ENCODE data around the gene LPAR5. TPM values are rescaled to one million over a fixed set of nuclear protein-coding genes. Genes with fewer than 3 reads are reported as not detected.
A peak's percentile ranks its signal among the peaks of the same experiment; 100 is the strongest.
"Not testable (repeated sequence)": the region's sequence is repeated elsewhere in the genome, so short reads cannot be mapped to it uniquely, and the experiment has no call there.

The LPAR5 gene
- total and polyA plus RNA-seq, 2 donors, result 2.4 to 3.2 TPM

GRCh38 chr12:6605421-6606330, 30.1 kb downstream of the LPAR5 start:
- Histone ChIP-seq H3K27me3 (ENCODE audit: control insufficient read depth in 2 of 2, insufficient read depth in 1 of 2, low read length in 1 of 2) (no peaks in the 10 kb centered on the region), H3K4me1 (ENCODE audit: control insufficient read depth in 2 of 2, insufficient read depth in 2 of 2, low read length in 2 of 2) (peaks cover 26 to 64% of the 10 kb centered on the region in 2 donors), H3K4me3 (ENCODE audit: low read length in 2 of 2) (peak overlapping the region; percentile 72 to 90), H3K36me3 (ENCODE audit: control insufficient read depth in 2 of 2, insufficient read depth in 2 of 2, low read length in 1 of 2) (peaks cover 24 to 36% of the 10 kb centered on the region in 2 donors), H3K27ac (ENCODE audit: low read depth in 1 of 2, low read length in 1 of 2) (peak overlapping the region; percentile 98), H3K9me3 (ENCODE audit: control insufficient read depth in 2 of 2, insufficient read depth in 1 of 2, low read length in 1 of 2) (peaks cover 0 to 4% of the 10 kb centered on the region in 2 donors)
- WGBS, result 1% methylated on average over 18 of the region's 18 CpGs
- peak in 1 of 9 donors; percentile 38 for DNase-seq (ENCODE audit: low read depth in 6 of 9, low spot score in 9 of 9)

DNA sequence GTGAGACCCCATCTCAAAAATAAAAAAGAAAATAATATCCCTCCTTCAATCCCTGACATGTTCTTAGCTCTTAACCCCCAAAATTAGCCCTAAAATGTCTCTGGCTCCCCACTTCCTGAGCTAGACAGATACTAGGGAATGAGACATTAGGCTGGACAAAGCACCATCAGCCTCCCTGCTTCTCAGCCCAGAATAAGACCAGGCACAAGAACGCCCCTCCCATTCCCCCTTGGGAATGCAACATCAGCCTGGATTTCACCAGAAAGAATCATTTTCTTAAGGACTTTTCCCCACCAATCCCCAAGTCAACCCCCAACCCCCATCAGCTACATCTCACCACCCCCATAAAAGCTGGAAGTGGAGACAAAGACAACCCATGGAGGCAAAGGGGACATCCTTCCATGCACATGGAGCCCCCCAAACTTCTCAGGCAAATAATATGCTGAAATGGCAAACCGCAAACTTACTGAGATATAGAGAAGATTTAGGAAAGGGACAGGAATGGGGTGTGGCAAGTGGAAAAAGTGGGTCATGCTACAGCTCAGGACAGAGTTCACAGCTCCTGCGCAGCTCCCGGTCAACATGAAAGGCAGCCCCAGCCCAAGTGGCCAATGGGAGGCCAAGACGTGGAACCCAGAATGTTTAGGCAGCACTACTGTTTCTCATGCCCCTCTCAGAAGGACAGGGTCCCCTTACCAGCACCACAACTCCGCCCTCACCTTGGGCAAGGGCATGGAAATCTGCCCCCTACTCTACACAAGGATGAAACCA, 31.3 kb downstream of the LPAR5 start:
- Histone ChIP-seq H3K27me3 (ENCODE audit: control insufficient read depth in 2 of 2, insufficient read depth in 1 of 2, low read length in 1 of 2) (no peaks in the 10 kb centered on the region), H3K4me3 (ENCODE audit: low read length in 2 of 2) (peak overlapping the region; percentile 72 to 90), H3K4me1 (ENCODE audit: control insufficient read depth in 2 of 2, insufficient read depth in 2 of 2, low read length in 2 of 2) (peaks cover 24 to 62% of the 10 kb centered on the region in 2 donors), H3K27ac (ENCODE audit: low read depth in 1 of 2, low read length in 1 of 2) (peak overlapping the region; percentile 34 to 81), H3K36me3 (ENCODE audit: control insufficient read depth in 2 of 2, insufficient read depth in 2 of 2, low read length in 1 of 2) (peaks cover 37 to 48% of the 10 kb centered on the region in 2 donors), H3K9me3 (ENCODE audit: control insufficient read depth in 2 of 2, insufficient read depth in 1 of 2, low read length in 1 of 2) (peaks cover 0 to 4% of the 10 kb centered on the region in 2 donors)
- WGBS, result 86% methylated on average over 6 of the region's 6 CpGs
- DNase-seq (ENCODE audit: low read depth in 6 of 9, low spot score in 9 of 9), result no peak

DNA sequence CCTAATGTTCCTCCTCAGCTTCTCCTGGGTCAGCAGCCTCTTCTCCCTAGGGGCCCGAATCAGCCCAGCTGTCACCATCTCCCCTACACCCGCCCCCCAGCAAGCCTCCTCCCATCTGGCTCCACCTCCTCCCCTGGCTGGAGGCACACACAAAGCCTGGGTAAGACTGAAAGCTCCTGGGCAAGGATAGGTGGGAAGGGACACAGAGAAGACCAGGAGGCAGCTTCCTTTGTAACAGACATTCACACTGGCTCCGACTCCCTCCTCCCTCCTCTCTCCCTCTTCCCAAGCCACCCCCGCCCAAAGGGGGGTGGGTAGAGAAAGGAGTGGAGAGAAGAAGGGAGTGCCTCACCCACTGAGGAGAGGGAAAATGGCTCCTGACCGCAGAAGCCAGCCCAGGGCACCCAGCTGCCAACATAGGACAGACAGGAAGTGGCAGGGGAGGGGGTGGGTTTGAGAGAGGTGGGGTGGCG, 32.6 kb downstream of the LPAR5 start:
- no peaks in the 10 kb centered on the region for H3K27me3 ChIP-seq (ENCODE audit: control insufficient read depth in 2 of 2, insufficient read depth in 1 of 2, low read length in 1 of 2)
- DNase-seq (ENCODE audit: low read depth in 6 of 9, low spot score in 9 of 9), result peak in 3 of 9 donors; percentile 58 to 84 (median 64)
- 1% methylated on average over 6 of the region's 6 CpGs for WGBS

GRCh38 chr12:6602526-6602925, 33.2 kb downstream of the LPAR5 start:
- Histone ChIP-seq H3K9me3 (ENCODE audit: control insufficient read depth in 2 of 2, insufficient read depth in 1 of 2, low read length in 1 of 2) (peaks cover 0 to 4% of the 10 kb centered on the region in 2 donors), H3K27me3 (ENCODE audit: control insufficient read depth in 2 of 2, insufficient read depth in 1 of 2, low read length in 1 of 2) (no peaks in the 10 kb centered on the region), H3K36me3 (ENCODE audit: control insufficient read depth in 2 of 2, insufficient read depth in 2 of 2, low read length in 1 of 2) (peaks cover 56 to 67% of the 10 kb centered on the region in 2 donors), H3K4me1 (ENCODE audit: control insufficient read depth in 2 of 2, insufficient read depth in 2 of 2, low read length in 2 of 2) (peaks cover 24 to 47% of the 10 kb centered on the region in 2 donors), H3K27ac (ENCODE audit: low read depth in 1 of 2, low read length in 1 of 2) (peak overlapping the region; percentile 54 to 81), H3K4me3 (ENCODE audit: low read length in 2 of 2) (peak overlapping the region; percentile 64 to 72)
- no peak for DNase-seq (ENCODE audit: low read depth in 6 of 9, low spot score in 9 of 9)
- 83% methylated on average over 3 of the region's 3 CpGs for WGBS

More for the DNA sequence above, 32.6 kb downstream of the LPAR5 start:
- Histone ChIP-seq H3K4me1 (ENCODE audit: control insufficient read depth in 2 of 2, insufficient read depth in 2 of 2, low read length in 2 of 2) (peaks cover 24 to 54% of the 10 kb centered on the region in 2 donors), H3K9me3 (ENCODE audit: control insufficient read depth in 2 of 2, insufficient read depth in 1 of 2, low read length in 1 of 2) (peaks cover 0 to 4% of the 10 kb centered on the region in 2 donors), H3K4me3 (ENCODE audit: low read length in 2 of 2) (peak overlapping the region; percentile 64 to 72), H3K36me3 (ENCODE audit: control insufficient read depth in 2 of 2, insufficient read depth in 2 of 2, low read length in 1 of 2) (peaks cover 50 to 61% of the 10 kb centered on the region in 2 donors), H3K27ac (ENCODE audit: low read depth in 1 of 2, low read length in 1 of 2) (peak overlapping the region; percentile 81 to 83)

DNA sequence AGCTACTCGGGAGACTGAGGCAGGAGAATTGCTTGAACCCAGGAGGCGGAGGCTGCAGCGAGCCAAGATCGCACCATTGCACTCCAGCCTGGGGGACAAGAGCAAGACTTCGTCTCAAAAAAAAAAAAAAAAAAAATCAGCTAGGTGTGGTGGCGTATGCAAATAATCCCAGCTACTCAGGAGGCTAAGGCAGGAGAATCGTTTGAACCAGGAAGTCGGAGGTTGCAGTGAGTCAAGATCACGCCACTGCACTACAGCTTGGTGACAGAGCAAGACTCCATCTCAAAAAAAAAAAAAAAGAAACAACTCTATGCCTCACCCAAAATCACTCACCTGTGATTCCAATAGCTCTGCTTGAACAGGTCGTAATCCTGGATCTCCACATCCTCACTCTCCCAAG, 40.1 kb downstream of the LPAR5 start:
- peaks cover 97 to 98% of the 10 kb centered on the region in 2 donors for H3K36me3 ChIP-seq (ENCODE audit: control insufficient read depth in 2 of 2, insufficient read depth in 2 of 2, low read length in 1 of 2)
- 97% methylated on average over 10 of the region's 10 CpGs for WGBS

GRCh38 chr12:6592087-6592486, 43.7 kb downstream of the LPAR5 start:
- no peak for DNase-seq (ENCODE audit: low read depth in 6 of 9, low spot score in 9 of 9)
- Histone ChIP-seq H3K4me3 (ENCODE audit: low read length in 2 of 2) (no peak overlapping the region), H3K4me1 (ENCODE audit: control insufficient read depth in 2 of 2, insufficient read depth in 2 of 2, low read length in 2 of 2) (no peaks in the 10 kb centered on the region), H3K9me3 (ENCODE audit: control insufficient read depth in 2 of 2, insufficient read depth in 1 of 2, low read length in 1 of 2) (no peaks in the 10 kb centered on the region), H3K27me3 (ENCODE audit: control insufficient read depth in 2 of 2, insufficient read depth in 1 of 2, low read length in 1 of 2) (no peaks in the 10 kb centered on the region), H3K27ac (ENCODE audit: low read depth in 1 of 2, low read length in 1 of 2) (no peak overlapping the region), H3K36me3 (ENCODE audit: control insufficient read depth in 2 of 2, insufficient read depth in 2 of 2, low read length in 1 of 2) (peaks cover 94 to 97% of the 10 kb centered on the region in 2 donors)
- WGBS, result 97% methylated on average over 8 of the region's 8 CpGs

More for the DNA sequence above, 40.1 kb downstream of the LPAR5 start:
- not testable (repeated sequence) for H3K27me3 ChIP-seq (ENCODE audit: control insufficient read depth in 2 of 2, insufficient read depth in 1 of 2, low read length in 1 of 2); H3K4me3 ChIP-seq (ENCODE audit: low read length in 2 of 2); H3K9me3 ChIP-seq (ENCODE audit: control insufficient read depth in 2 of 2, insufficient read depth in 1 of 2, low read length in 1 of 2); H3K27ac ChIP-seq (ENCODE audit: low read depth in 1 of 2, low read length in 1 of 2); H3K4me1 ChIP-seq (ENCODE audit: control insufficient read depth in 2 of 2, insufficient read depth in 2 of 2, low read length in 2 of 2); DNase-seq (ENCODE audit: low read depth in 6 of 9, low spot score in 9 of 9)

DNA sequence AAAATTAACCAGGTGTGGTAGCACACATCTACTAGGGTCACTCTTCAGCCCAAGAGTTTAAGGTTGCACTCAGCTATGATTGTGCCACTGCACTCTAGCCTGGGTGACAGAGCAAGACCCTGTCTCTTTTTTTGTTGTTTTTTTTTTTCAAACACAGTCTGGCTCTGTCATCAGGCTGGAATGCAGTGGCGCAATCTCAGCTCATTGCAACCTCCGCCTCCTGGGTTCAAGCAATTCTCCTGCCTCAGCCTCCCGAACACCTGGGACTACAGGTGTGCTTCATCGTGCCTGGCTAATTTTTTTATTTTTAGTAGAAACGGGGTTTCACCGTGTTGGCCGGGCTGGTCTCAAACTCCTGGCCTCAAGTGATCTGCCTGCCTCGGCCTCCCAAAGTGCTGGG, 49.2 kb downstream of the LPAR5 start:
- H3K9me3 ChIP-seq (ENCODE audit: control insufficient read depth in 2 of 2, insufficient read depth in 1 of 2, low read length in 1 of 2); H3K27me3 ChIP-seq (ENCODE audit: control insufficient read depth in 2 of 2, insufficient read depth in 1 of 2, low read length in 1 of 2); DNase-seq (ENCODE audit: low read depth in 6 of 9, low spot score in 9 of 9); H3K4me3 ChIP-seq (ENCODE audit: low read length in 2 of 2); H3K4me1 ChIP-seq (ENCODE audit: control insufficient read depth in 2 of 2, insufficient read depth in 2 of 2, low read length in 2 of 2); H3K27ac ChIP-seq (ENCODE audit: low read depth in 1 of 2, low read length in 1 of 2): not testable (repeated sequence)
- H3K36me3 ChIP-seq (ENCODE audit: control insufficient read depth in 2 of 2, insufficient read depth in 2 of 2, low read length in 1 of 2), result peaks cover 86 to 98% of the 10 kb centered on the region in 2 donors
- 97% methylated on average over 8 of the region's 8 CpGs for WGBS

GRCh38 chr12:6584293-6584692, 51.5 kb downstream of the LPAR5 start:
- 98% methylated on average over 10 of the region's 10 CpGs for WGBS
- Histone ChIP-seq H3K36me3 (ENCODE audit: control insufficient read depth in 2 of 2, insufficient read depth in 2 of 2, low read length in 1 of 2) (peaks cover 86 to 92% of the 10 kb centered on the region in 2 donors), H3K27ac (ENCODE audit: low read depth in 1 of 2, low read length in 1 of 2) (no peak overlapping the region)

More at GRCh38 chr12:6584293-6584692, 51.5 kb downstream of the LPAR5 start:
- no peak for DNase-seq (ENCODE audit: low read depth in 6 of 9, low spot score in 9 of 9)
- H3K4me1 ChIP-seq (ENCODE audit: control insufficient read depth in 2 of 2, insufficient read depth in 2 of 2, low read length in 2 of 2), result no peaks in the 10 kb centered on the region
- H3K9me3 ChIP-seq (ENCODE audit: control insufficient read depth in 2 of 2, insufficient read depth in 1 of 2, low read length in 1 of 2), result no peaks in the 10 kb centered on the region
- H3K4me3 ChIP-seq (ENCODE audit: low read length in 2 of 2), result no peak overlapping the region
- no peaks in the 10 kb centered on the region for H3K27me3 ChIP-seq (ENCODE audit: control insufficient read depth in 2 of 2, insufficient read depth in 1 of 2, low read length in 1 of 2)

Data from thymus (tissue), 11 donors.